ENCODE measurements around the gene CATSPERZ.

The CATSPERZ gene

DNA sequence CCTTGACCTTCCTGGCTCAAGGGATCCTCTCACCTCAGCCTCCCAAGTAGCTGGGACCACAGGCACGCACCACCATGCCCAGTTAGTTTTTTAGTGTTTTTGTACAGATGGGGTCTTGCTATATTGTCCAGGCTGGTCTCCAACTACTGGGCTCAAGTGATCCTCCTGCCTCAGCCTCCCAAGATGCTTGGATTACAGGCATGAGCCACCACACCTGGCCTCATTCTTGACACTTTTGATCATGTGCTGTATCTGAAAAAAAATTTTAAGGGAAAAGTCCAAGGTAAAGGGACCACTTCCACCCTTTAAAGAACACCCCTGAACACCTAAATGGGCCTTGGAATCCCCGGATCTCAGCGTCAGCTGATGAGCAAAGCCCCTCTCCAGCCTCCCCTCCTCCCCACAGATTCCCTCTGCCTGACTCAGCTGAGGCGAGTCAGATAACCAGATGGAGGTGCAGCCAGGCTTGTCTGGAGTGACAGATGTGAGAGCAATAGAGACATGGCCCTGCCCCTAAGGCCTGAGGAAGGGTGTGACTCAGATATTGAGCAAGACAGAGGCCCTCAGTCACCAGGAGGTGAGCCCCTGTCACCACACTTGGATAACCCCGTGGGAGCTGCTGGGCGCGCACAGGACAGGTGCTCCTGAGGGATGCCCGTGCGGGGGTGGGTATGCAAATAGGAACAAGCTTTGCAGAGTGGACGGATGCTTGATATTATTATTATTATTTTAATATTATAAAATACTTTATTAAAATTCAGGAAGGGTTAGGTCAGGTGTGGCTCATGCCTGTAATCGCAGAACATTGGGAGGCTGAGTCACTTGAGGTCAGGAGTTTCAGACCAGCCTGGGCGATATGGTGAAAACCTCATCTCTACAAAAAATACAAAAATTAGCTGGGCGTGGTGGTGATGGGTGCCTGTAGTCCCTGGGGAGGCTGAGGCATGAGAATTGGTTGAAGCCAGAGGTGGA, 34.9 kb downstream of the CATSPERZ start:
- TF ChIP-seq MYC (IDR thresholded peaks at IDR 0.05; ENCODE audit: low read depth, low read length): peak; percentile 60; the same call in 1 of the 2 replicates
- TF ChIP-seq, protein P1, sequence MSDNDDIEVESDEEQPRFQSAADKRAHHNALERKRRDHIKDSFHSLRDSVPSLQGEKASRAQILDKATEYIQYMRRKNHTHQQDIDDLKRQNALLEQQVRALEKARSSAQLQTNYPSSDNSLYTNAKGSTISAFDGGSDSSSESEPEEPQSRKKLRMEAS (IDR thresholded peaks at IDR 0.05; ENCODE audit: low read depth, low read length): peak; percentile 77
- TF ChIP-seq, protein P2, sequence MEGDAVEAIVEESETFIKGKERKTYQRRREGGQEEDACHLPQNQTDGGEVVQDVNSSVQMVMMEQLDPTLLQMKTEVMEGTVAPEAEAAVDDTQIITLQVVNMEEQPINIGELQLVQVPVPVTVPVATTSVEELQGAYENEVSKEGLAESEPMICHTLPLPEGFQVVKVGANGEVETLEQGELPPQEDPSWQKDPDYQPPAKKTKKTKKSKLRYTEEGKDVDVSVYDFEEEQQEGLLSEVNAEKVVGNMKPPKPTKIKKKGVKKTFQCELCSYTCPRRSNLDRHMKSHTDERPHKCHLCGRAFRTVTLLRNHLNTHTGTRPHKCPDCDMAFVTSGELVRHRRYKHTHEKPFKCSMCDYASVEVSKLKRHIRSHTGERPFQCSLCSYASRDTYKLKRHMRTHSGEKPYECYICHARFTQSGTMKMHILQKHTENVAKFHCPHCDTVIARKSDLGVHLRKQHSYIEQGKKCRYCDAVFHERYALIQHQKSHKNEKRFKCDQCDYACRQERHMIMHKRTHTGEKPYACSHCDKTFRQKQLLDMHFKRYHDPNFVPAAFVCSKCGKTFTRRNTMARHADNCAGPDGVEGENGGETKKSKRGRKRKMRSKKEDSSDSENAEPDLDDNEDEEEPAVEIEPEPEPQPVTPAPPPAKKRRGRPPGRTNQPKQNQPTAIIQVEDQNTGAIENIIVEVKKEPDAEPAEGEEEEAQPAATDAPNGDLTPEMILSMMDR (IDR thresholded peaks at IDR 0.05; ENCODE audit: low read depth, low read length): no peak
- DNase-seq (ENCODE audit: low read depth): peak; percentile 97
- no peak overlapping the region for H3K4me3 ChIP-seq (ENCODE audit: low read depth, low read length)

DNA sequence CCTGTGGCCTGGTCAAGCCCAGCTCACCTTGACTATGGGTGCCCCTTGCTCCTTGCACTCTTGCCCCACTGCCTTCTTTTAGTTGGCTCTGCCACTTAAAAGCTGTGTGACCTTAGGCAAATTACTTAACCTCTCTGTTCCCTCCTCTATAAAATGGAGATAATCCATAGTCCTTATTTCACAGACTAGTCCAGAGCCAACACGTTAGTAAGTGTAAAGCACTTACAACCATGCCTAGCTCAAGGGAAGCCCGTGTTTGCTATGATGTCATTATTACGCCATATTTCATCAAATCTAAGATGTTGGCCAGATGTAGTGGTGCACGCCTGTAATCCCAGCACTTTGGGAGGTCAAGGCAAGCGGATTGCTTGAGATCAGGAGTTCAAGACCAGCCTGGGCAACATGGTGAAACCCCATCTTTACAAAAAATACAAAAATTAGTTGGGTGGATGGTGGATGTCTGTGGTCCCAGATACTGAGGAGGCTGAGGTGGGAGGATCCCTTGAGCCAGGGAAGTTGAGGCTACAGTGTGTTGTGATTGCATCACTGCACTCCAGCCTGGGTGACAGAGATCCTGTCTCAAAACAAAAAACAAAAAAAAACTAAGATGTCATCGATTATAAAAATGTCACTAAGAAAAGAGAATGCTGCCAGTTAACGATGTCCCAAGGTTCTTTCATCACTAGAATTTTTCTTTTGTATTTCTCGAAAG, 37.5 kb downstream of the CATSPERZ start:
- DNase-seq (ENCODE audit: low read depth): no peak
- no peak overlapping the region for H3K4me3 ChIP-seq (ENCODE audit: low read depth, low read length)
- no peak for TF ChIP-seq POLR2A (IDR thresholded peaks at IDR 0.05; ENCODE audit: extremely low read depth, insufficient read length)
- TF ChIP-seq, protein P1 (IDR thresholded peaks at IDR 0.05; ENCODE audit: low read depth, low read length): no peak
- TF ChIP-seq MYC (IDR thresholded peaks at IDR 0.05; ENCODE audit: low read depth, low read length): no peak
- TF ChIP-seq, protein P2 (IDR thresholded peaks at IDR 0.05; ENCODE audit: low read depth, low read length): no peak

- DNase-seq (ENCODE audit: low read depth): no peak
- TF ChIP-seq POLR2A (IDR thresholded peaks at IDR 0.05; ENCODE audit: extremely low read depth, insufficient read length): no peak
- TF ChIP-seq MYC (IDR thresholded peaks at IDR 0.05; ENCODE audit: low read depth, low read length): no peak
- TF ChIP-seq, protein P2 (IDR thresholded peaks at IDR 0.05; ENCODE audit: low read depth, low read length): no peak
- TF ChIP-seq, protein P1 (IDR thresholded peaks at IDR 0.05; ENCODE audit: low read depth, low read length): no peak
- H3K4me3 ChIP-seq (ENCODE audit: low read depth, low read length): no peak overlapping the region
These were observed 38.6 kb downstream of the CATSPERZ start for GRCh38 chr11:64338716-64339115.

- TF ChIP-seq MYC (IDR thresholded peaks at IDR 0.05; ENCODE audit: low read depth, low read length) (no peak), POLR2A (IDR thresholded peaks at IDR 0.05; ENCODE audit: extremely low read depth, insufficient read length) (no peak)
- TF ChIP-seq, protein P1 (IDR thresholded peaks at IDR 0.05; ENCODE audit: low read depth, low read length): no peak
- TF ChIP-seq, protein P2 (IDR thresholded peaks at IDR 0.05; ENCODE audit: low read depth, low read length): no peak
- no peak overlapping the region for H3K4me3 ChIP-seq (ENCODE audit: low read depth, low read length)
- no peak for DNase-seq (ENCODE audit: low read depth)
These were observed 39.1 kb downstream of the CATSPERZ start for GRCh38 chr11:64339286-64339685.

DNA sequence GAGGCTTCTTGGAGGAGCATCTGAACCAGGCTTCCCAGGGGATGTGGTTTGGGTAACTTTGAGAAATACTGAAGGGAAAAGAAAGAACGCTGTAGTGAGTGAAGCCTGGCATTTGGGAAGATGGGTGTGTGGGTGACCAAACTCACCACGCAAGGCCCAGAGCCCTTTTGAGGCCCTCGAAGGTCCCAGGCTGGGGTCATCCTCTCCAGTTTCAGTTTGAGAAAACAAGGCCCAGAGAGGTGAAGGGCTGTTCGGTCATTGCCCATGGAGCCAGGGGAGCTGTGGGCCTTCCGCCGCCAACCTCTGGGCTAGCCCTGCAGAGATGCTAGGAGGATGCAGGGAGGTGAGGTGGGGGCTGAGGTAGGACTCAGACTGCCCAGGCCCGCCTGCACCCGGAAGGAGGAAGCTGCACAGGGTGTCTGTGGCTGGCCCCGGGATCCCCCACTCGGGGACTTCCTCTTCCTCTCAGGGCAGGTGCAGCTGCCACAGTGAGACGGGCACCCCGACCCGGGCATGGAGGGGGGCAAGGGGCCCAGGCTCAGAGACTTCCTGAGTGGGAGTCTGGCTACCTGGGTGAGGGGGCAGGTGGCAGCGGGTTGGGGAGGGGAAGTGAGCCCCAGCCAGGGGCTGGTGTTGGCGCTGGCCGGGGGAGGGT, 39.7 kb downstream of the CATSPERZ start, which contains the start of gene CCDC88B:
Gene CCDC88B, plus strand, starts transcription at position 451 of the 655 bp plus-strand sequence. Its CDS starts 63 bp downstream, at position 514.
- TF ChIP-seq, protein P1 (IDR thresholded peaks at IDR 0.05; ENCODE audit: low read depth, low read length): peak; percentile 4; the same call in 1 of the 2 replicates
- no peak for TF ChIP-seq POLR2A (IDR thresholded peaks at IDR 0.05; ENCODE audit: extremely low read depth, insufficient read length)
- peak; percentile 78 for DNase-seq (ENCODE audit: low read depth)
- H3K4me3 ChIP-seq (ENCODE audit: low read depth, low read length): no peak within 1 kb of the TSS
